Testis (tissue), 2 donors: ENCODE data around the gene MAN1B1.

ENCODE experiments used
- CTCF ChIP-seq, 3 experiments: fragments of 450-650 bp in 2 of 3; fragments of 200-600 bp in 1 of 3; sonication (generic) in 1 of 3; IDR thresholded peaks; one replicate each; pipeline ENCODE4 v1.5.1; 2016 to 2019; ENCODE audit warnings: antibody characterized with exemption in 3 of 3, mild to moderate bottlenecking in 2 of 3, moderate library complexity in 1 of 3
- POLR2A ChIP-seq: fragments of 450-650 bp; IDR thresholded peaks from one replicate; pipeline ENCODE4 v1.6.1; 2017; ENCODE audit warnings: antibody characterized with exemption, mild to moderate bottlenecking, moderate library complexity

GRCh38 chr9:137057545-137057944, 29.2 kb upstream of the MAN1B1 start:
- TF ChIP-seq POLR2A (no peak), CTCF (IDR thresholded peaks at IDR 0.05) (no peak)
